ENCODE results near the gene EIF1AX. TPM values are rescaled to one million over a fixed set of nuclear protein-coding genes. Genes with fewer than 3 reads are reported as not detected.
A peak's percentile ranks its signal among the peaks of the same experiment; 100 is the strongest.

The EIF1AX gene
- total RNA-seq, 3 donors from 2014 or later (not counting 1 experiment from before 2014, with no cell fraction given), result 31.6 to 57.2 (median 31.7) TPM

- no peaks in the 10 kb centered on the region for H3K9me3 ChIP-seq (ENCODE audit: control insufficient read depth, insufficient read depth, low read length)
- no peaks in the 10 kb centered on the region for H3K36me3 Mint-ChIP-seq
- ATAC-seq (no peak), DNase-seq (no peak)
- TF ChIP-seq, protein P1, sequence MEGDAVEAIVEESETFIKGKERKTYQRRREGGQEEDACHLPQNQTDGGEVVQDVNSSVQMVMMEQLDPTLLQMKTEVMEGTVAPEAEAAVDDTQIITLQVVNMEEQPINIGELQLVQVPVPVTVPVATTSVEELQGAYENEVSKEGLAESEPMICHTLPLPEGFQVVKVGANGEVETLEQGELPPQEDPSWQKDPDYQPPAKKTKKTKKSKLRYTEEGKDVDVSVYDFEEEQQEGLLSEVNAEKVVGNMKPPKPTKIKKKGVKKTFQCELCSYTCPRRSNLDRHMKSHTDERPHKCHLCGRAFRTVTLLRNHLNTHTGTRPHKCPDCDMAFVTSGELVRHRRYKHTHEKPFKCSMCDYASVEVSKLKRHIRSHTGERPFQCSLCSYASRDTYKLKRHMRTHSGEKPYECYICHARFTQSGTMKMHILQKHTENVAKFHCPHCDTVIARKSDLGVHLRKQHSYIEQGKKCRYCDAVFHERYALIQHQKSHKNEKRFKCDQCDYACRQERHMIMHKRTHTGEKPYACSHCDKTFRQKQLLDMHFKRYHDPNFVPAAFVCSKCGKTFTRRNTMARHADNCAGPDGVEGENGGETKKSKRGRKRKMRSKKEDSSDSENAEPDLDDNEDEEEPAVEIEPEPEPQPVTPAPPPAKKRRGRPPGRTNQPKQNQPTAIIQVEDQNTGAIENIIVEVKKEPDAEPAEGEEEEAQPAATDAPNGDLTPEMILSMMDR (IDR thresholded peaks at IDR 0.05), result no peak
- H3K4me1 ChIP-seq (ENCODE audit: control insufficient read depth, insufficient read depth, low read length), result peaks cover 4% of the 10 kb centered on the region
- H3K27me3 Mint-ChIP-seq (ENCODE audit: low read depth in 2 of 2), result peaks cover 14 to 19% of the 10 kb centered on the region in 2 donors
- H3K4me3 ChIP-seq (ENCODE audit: low read length), result no peak overlapping the region
- no peaks in the 10 kb centered on the region for H3K9me3 Mint-ChIP-seq
- peaks cover 0 to 5% of the 10 kb centered on the region in 2 donors for H3K4me1 Mint-ChIP-seq
- intact Hi-C loops (cut with micrococcal nuclease), result no loop called here
- H3K4me3 Mint-ChIP-seq, result no peak overlapping the region
- H3K27me3 ChIP-seq (ENCODE audit: control insufficient read depth, insufficient read depth, low read length), result peaks cover 2% of the 10 kb centered on the region
- H3K36me3 ChIP-seq (ENCODE audit: control insufficient read depth, insufficient read depth, low read length), result no peaks in the 10 kb centered on the region
- 80% methylated on average over 10 of the region's 12 CpGs for WGBS (ENCODE audit: insufficient coverage)
- H3K27ac ChIP-seq (ENCODE audit: low read length), result no peak overlapping the region
- no peak overlapping the region for H3K27ac Mint-ChIP-seq
Observed at GRCh38 chrX:20118065-20118824, 23.4 kb downstream of the EIF1AX start.

GRCh38 chrX:20116577-20117240 is 24.9 kb downstream of the EIF1AX start, which contains the start of gene MAP7D2:
TSS of gene MAP7D2 (minus strand) at chrX:20116907. CDS start at chrX:20116879, 28 bp downstream.
- ATAC-seq (peak in 1 of 3 donors; percentile 22), DNase-seq (no peak)
- H3K4me3 ChIP-seq (ENCODE audit: low read length), result no peak within 1 kb of the TSS
- no peak within 1 kb of the TSS for H3K27ac ChIP-seq (ENCODE audit: low read length)
- no peak within 1 kb of the TSS for H3K27ac Mint-ChIP-seq
- no peaks in the 10 kb centered on the region for H3K36me3 ChIP-seq (ENCODE audit: control insufficient read depth, insufficient read depth, low read length)
- intact Hi-C loops (cut with micrococcal nuclease), result no loop called here
- peaks cover 0 to 5% of the 10 kb centered on the region in 2 donors for H3K4me1 Mint-ChIP-seq
- no peaks in the 10 kb centered on the region for H3K9me3 ChIP-seq (ENCODE audit: control insufficient read depth, insufficient read depth, low read length)
- no peak within 1 kb of the TSS for H3K4me3 Mint-ChIP-seq
- no peaks in the 10 kb centered on the region for H3K36me3 Mint-ChIP-seq
- peaks cover 4% of the 10 kb centered on the region for H3K4me1 ChIP-seq (ENCODE audit: control insufficient read depth, insufficient read depth, low read length)
- H3K27me3 ChIP-seq (ENCODE audit: control insufficient read depth, insufficient read depth, low read length), result peaks cover 2% of the 10 kb centered on the region
- 24% methylated on average over 91 of the region's 91 CpGs for WGBS (ENCODE audit: insufficient coverage)
- peaks cover 14 to 19% of the 10 kb centered on the region in 2 donors for H3K27me3 Mint-ChIP-seq (ENCODE audit: low read depth in 2 of 2)
- TF ChIP-seq, protein P1 (IDR thresholded peaks at IDR 0.05), result no peak
- no peaks in the 10 kb centered on the region for H3K9me3 Mint-ChIP-seq

DNA sequence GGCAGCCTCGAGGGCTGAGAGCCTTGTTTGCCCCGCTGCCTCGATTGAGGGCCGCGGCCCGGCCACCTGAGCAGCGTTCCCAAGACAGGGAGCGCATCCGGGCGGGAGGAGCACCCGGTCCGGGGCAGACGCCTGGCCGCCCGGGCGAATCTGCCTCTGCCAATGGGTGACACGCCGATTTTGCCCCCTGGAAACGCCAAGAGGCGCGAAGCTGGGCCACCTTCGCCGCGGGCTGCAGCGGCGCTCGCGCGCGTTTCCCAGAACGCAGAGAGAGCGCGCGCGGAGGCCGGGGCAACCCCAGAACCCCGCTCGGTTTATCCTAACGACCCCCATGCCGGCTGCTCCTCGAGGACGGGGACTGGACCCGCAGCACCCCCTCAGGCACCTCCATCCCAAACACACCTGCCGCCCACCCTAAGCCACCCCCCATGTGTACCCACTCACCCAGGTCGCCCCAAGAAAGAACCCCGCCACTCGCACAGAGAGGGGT is 25.5 kb downstream of the EIF1AX start:
- Histone ChIP-seq H3K4me1 (ENCODE audit: control insufficient read depth, insufficient read depth, low read length) (peaks cover 4% of the 10 kb centered on the region), H3K27me3 (ENCODE audit: control insufficient read depth, insufficient read depth, low read length) (peaks cover 2% of the 10 kb centered on the region), H3K9me3 (ENCODE audit: control insufficient read depth, insufficient read depth, low read length) (no peaks in the 10 kb centered on the region), H3K27ac (ENCODE audit: low read length) (no peak overlapping the region), H3K36me3 (ENCODE audit: control insufficient read depth, insufficient read depth, low read length) (no peaks in the 10 kb centered on the region), H3K4me3 (ENCODE audit: low read length) (no peak overlapping the region)
- intact Hi-C loops (cut with micrococcal nuclease), result no loop called here
- WGBS (ENCODE audit: insufficient coverage), result 22% methylated on average over 47 of the region's 47 CpGs
- Mint-ChIP-seq H3K9me3 (no peaks in the 10 kb centered on the region), H3K27me3 (ENCODE audit: low read depth in 2 of 2) (peaks cover 14 to 19% of the 10 kb centered on the region in 2 donors), H3K4me1 (peaks cover 0 to 5% of the 10 kb centered on the region in 2 donors), H3K4me3 (no peak overlapping the region), H3K27ac (no peak overlapping the region), H3K36me3 (no peaks in the 10 kb centered on the region)
- ATAC-seq (no peak), DNase-seq (no peak)
- TF ChIP-seq, protein P1 (IDR thresholded peaks at IDR 0.05), result no peak

Measured in natural killer cell (primary cell).